ENCODE measurements around the gene KIAA1671. TPM values are rescaled to one million over a fixed set of nuclear protein-coding genes. Genes with fewer than 3 reads are reported as not detected.
A peak's percentile ranks its signal among the peaks of the same experiment; 100 is the strongest.

KIAA1671 gene
- total and polyA plus RNA-seq, 9 of the 15 experiments (the other 6 are each of a cell fraction or from before 2014, with no cell fraction given): under 0.01 to 0.11 (median 0.02) TPM; not detected in 5

DNA sequence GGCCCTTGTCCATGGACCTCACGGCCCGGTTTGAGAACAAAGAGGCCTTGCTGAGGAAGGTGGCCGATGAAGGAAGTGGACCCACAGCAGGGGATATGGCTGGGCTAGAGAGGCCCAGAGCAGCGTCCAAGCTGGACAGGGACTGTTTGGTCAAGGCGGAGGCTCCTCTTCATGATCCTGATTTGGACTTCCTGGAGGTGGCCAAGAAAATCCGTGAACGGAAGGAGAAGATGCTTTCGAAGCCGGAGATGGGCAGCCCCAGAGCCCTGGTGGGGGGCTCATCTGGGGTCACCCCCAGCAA is 76.3 kb downstream of the KIAA1671 start:
- BruUV-seq (replicated peaks): no TSS peak
- Histone ChIP-seq H3K79me2 (ENCODE audit: control insufficient read depth, insufficient read depth, low read length) (no peaks in the 10 kb centered on the region), H3K4me1 (replicated peaks in 1 of 2; ENCODE audit: control insufficient read depth in 2 of 2, insufficient read depth in 2 of 2, low read length in 2 of 2) (peaks cover 0 to 10% of the 10 kb centered on the region in 2 experiments; a peak in 2 of 5 replicates), H3K27ac (ENCODE audit: extremely low read depth, low read depth, low read length) (no peak overlapping the region), H2AFZ (ENCODE audit: low read depth, low read length) (peak overlapping the region; percentile 74; the same call in 1 of the 2 replicates), H4K20me1 (replicated peaks; ENCODE audit: control insufficient read depth, insufficient read depth, low read length) (peaks cover 4% of the 10 kb centered on the region; the same call in 1 of the 2 replicates), H3K9ac (ENCODE audit: insufficient read depth in 1 of 2, low read depth in 2 of 2, low read length in 2 of 2) (0 out of 4 replicates have a peak overlapping the region, but pooled peaks of 1 of the 2 experiments have one; percentile 50), H3K9me3 (replicated peaks; ENCODE audit: control insufficient read depth, insufficient read depth, low read depth, low read length) (no peaks in the 10 kb centered on the region), H3K36me3 (ENCODE audit: control insufficient read depth, insufficient read depth, low read length) (no peaks in the 10 kb centered on the region), H3K9me1 (ENCODE audit: control insufficient read depth, insufficient read depth, low read length) (no peaks in the 10 kb centered on the region), H3K27me3 (ENCODE audit: control insufficient read depth in 2 of 2, insufficient read depth in 2 of 2, low read length in 2 of 2) (peaks cover 0 to 15% of the 10 kb centered on the region in 2 experiments; a peak in 2 of 5 replicates), H3K4me3 (no peak overlapping the region), H3K4me2 (ENCODE audit: insufficient read depth, low read length) (no peak overlapping the region)
- TF ChIP-seq PTRF (tag; IDR thresholded peaks at IDR 0.05) (no peak), TAF9B (IDR thresholded peaks at IDR 0.05; ENCODE audit: partially characterized antibody) (no peak), GTF2F1 (IDR thresholded peaks at IDR 0.05; ENCODE audit: low read depth, low read length) (no peak), CBX1 (IDR thresholded peaks at IDR 0.05; ENCODE audit: low read depth) (no peak)
- TF ChIP-seq, protein P1, sequence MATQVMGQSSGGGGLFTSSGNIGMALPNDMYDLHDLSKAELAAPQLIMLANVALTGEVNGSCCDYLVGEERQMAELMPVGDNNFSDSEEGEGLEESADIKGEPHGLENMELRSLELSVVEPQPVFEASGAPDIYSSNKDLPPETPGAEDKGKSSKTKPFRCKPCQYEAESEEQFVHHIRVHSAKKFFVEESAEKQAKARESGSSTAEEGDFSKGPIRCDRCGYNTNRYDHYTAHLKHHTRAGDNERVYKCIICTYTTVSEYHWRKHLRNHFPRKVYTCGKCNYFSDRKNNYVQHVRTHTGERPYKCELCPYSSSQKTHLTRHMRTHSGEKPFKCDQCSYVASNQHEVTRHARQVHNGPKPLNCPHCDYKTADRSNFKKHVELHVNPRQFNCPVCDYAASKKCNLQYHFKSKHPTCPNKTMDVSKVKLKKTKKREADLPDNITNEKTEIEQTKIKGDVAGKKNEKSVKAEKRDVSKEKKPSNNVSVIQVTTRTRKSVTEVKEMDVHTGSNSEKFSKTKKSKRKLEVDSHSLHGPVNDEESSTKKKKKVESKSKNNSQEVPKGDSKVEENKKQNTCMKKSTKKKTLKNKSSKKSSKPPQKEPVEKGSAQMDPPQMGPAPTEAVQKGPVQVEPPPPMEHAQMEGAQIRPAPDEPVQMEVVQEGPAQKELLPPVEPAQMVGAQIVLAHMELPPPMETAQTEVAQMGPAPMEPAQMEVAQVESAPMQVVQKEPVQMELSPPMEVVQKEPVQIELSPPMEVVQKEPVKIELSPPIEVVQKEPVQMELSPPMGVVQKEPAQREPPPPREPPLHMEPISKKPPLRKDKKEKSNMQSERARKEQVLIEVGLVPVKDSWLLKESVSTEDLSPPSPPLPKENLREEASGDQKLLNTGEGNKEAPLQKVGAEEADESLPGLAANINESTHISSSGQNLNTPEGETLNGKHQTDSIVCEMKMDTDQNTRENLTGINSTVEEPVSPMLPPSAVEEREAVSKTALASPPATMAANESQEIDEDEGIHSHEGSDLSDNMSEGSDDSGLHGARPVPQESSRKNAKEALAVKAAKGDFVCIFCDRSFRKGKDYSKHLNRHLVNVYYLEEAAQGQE (IDR thresholded peaks at IDR 0.05; ENCODE audit: borderline replicate concordance): peak; percentile 1; the same call in 1 of the 2 replicates
- TF ChIP-seq, protein P1 (CRISPR knock-in tag; IDR thresholded peaks at IDR 0.05; ENCODE audit: low read depth): no peak
- no peak for FAIRE-seq
- ATAC-seq: peak; percentile 52
- no peak for DNase-seq (ENCODE audit: extremely low read depth in 1 of 4, low spot score in 3 of 4)
- POLR2A ChIA-PET: interaction anchor here (0.6 kb wide), 1 partner anchor 22 kb away, joined by 3 read pairs; no protein-coding TSS in a partner anchor
- intact Hi-C loops (cut with micrococcal nuclease): no loop called here
- WGBS (ENCODE audit: insufficient coverage, low coverage, missing lambda C conversion rate): 38% methylated on average over 8 of the region's 9 CpGs
- in situ Hi-C loops (cut with MboI): loop anchor here (25.0 kb wide), 1 partner anchor 366 kb away; no protein-coding TSS in a partner anchor
- CTCF ChIA-PET (ENCODE audit: low intra/inter-chr PET ratio): interaction anchor here (0.5 kb wide), 1 partner anchor 18 kb away, joined by 3 read pairs; no protein-coding TSS in a partner anchor
